NCI-H1092 treated with DMSO at 0.1 percent for 48 hours (cell line): ENCODE measurements around the gene TMEM117.
"Not testable (repeated sequence)": the region's sequence is repeated elsewhere in the genome, so short reads cannot be mapped to it uniquely, and the experiment has no call there.

Source experiments
- DNase-seq: peaks from one replicate; lab custom pipeline; 2025; lab: John Stamatoyannopoulos, UW

The TMEM117 gene

DNA sequence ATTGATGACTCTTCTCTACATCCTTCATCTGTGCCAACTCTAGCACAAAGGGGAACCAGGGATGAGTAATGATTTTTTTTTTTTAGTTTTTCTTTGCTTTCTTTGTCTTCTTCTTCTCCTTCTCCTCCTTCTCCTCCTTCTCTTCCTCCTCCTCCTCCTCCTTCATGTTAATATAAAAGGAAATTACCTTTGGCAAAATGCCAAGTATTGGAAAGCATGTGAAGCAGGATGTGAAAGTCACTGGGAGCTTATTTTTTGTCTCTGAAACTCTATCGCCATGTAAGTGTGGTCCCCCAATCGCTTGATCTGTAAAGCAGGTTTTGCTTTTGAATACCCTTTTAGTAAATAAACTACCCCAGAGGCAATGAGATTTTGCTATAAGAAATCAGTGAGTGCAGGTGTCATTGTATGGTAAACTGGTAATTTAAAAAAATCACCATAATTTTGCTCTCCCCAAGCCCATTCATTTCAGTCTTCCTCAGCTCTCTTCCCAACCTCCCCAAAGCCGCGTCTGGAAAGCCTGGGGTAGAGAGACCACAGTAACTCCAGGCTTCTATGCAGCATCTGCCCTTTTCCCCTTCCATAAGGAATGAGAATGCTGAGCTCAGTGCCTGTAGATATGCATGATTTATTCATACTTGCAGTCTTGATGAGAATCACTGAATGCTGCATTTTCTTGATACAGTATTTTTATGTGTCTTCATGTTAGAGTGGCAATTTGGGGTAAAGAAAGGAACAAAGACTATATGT lies 388.7 kb downstream of the TMEM117 start:
- DNase-seq = no peak

DNA sequence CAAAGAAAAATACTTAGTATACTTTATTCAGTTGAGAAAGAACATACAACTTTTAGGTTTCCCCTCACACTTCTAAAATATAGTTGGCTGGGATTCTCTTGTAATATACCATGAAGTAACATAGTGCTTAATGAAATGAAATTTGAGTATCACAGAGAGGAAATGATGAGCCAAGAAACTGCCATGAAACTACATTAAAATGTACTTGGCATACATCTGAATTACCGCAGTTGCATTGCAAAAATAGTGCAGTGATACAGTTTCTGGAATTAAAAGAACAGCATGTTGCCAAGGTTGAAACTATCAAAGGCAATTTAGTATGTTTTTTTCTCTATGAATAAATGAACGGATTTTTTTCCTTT lies 389.2 kb downstream of the TMEM117 start:
- DNase-seq = no peak

DNA sequence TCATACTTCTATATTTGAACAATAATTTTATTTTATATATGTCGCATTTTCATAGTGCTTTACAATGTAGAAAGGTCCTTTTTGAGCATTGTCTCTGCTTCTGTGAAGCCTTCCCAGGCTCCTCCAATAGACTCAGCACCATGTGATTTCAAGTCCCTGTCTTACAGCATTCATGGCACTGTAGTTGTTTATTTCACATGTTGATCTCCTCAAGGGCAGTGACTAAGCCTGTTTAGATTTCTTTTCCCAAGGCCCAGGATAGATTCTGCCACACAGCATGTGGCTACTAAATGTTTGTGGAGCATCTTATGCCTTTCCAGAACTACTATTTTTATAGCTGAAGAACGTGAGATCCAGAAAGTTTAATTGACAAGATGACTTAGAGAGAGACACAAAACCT lies 391.7 kb downstream of the TMEM117 start:
- DNase-seq = no peak

- no peak for DNase-seq
Observed at GRCh38 chr12:44229846-44230245, 394.0 kb downstream of the TMEM117 start.

- no peak for DNase-seq
Observed at GRCh38 chr12:44235674-44236073, 399.8 kb downstream of the TMEM117 start.

- no peak for DNase-seq
Observed at GRCh38 chr12:44240186-44240585, 404.3 kb downstream of the TMEM117 start.

- no peak for DNase-seq
Observed at GRCh38 chr12:44245932-44246331, 410.1 kb downstream of the TMEM117 start.

GRCh38 chr12:44246482-44247105 lies 410.7 kb downstream of the TMEM117 start:
- no peak for DNase-seq

DNA sequence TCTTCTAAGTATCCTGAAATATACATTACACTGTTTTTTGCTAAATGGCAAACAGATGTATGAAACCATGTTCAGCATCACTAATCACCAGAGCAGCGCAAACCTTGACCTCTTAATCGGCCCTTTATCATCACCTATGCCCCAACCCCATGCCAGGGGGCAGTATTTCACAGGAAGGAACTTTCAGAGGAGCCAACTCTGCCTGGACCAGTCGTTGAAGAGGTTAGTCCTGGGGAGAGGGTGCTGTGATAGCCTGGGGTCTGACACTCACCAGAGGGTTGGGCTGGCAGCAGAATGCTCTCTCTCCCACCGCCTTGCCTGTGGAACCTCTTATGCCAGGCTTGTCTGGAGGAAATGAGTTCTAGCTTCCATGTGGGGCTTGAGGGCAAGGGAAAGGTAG lies 411.7 kb downstream of the TMEM117 start:
- no peak for DNase-seq

DNA sequence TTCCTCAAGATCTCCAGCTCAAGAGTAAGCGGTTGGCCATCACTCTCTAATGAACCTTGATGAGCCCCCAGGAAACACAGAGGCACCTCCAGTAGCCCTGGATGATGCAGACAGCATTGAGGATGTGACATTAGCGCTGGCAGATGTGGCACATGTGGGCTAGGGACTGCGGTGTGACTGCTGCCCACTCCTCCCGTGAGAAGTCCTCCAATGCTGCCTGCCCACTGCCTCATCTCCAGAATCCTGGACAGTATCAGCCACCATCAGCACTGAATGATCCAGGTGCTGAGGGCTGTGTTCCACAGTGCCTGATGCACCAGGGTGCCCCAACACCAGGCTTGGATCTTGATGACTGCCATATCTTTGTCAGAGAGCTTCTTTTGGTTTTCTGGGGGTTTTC lies 412.6 kb downstream of the TMEM117 start:
- no peak for DNase-seq

- not testable (repeated sequence) for DNase-seq
Observed at GRCh38 chr12:44250440-44250839, 414.6 kb downstream of the TMEM117 start.

DNA sequence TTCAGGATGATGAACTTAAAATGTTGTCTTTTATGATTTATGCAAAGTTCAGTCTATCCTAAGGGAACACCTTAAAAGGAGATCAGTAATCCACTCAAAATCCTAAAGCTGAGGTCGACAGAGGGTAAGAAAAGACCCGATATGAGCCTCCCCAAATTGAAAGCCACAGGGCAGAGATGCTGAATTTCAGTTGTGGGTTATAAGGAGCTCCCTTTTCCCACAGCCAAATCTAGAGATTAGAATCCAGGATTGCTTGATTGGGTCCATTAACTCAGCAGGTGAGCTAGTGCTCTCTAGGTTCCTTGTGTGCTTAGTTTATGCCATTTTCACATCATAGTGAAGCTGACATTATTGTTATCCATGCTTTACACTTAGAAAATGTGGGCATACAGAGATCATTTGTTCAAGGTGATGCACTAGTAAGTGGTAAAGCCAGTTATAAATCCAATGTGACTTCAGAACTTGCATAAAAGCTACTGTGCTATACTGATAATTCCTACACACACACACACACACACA lies 417.5 kb downstream of the TMEM117 start:
- no peak for DNase-seq

GRCh38 chr12:44258246-44258645 lies 422.4 kb downstream of the TMEM117 start:
- DNase-seq = no peak

GRCh38 chr12:44259890-44260289 lies 424.0 kb downstream of the TMEM117 start:
- no peak for DNase-seq

DNA sequence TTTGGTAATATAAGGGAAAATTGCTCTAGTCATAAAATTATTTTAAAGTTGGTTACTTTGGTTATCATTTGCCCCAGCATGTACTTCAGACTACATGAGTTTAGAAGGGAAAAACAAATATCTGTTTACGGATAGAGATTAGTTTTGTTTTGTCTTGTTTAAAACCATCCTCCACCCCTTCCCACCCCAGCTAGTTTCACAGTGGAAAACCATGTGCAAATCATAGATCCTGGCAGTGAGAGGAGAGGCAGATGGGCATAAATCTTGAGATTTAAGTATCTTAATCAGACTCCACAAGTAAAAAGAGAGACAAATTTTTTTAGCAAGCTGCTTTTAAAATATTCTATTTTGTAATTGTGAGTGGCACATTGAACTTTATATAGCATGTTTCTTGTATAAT lies 424.7 kb downstream of the TMEM117 start:
- no peak for DNase-seq

- DNase-seq = no peak
Observed at GRCh38 chr12:44285321-44285960, 449.6 kb downstream of the TMEM117 start.

DNA sequence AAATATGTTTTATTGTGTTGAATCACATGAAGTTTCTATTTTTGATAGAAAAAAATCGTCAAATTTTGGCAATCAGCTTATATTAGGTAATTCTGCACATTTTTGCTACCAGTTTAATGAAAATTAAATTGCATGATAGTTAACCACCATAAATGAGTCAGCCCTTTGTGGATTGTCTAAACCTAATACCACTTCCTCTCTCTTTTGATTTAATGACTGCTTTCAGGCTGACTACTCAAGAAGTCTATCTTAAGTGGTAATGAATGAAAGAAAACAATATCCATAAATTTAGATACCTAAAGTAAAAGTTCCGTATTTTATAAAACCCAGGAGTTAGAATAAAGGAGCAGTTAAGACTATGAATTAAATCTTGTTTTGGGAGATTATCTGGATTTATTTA lies 450.5 kb downstream of the TMEM117 start:
- DNase-seq = no peak

GRCh38 chr12:44286821-44287505 lies 451.1 kb downstream of the TMEM117 start:
- DNase-seq = no peak

GRCh38 chr12:44287545-44287944 lies 451.7 kb downstream of the TMEM117 start:
- DNase-seq = no peak

GRCh38 chr12:44294649-44295048 lies 458.8 kb downstream of the TMEM117 start:
- DNase-seq = no peak

DNA sequence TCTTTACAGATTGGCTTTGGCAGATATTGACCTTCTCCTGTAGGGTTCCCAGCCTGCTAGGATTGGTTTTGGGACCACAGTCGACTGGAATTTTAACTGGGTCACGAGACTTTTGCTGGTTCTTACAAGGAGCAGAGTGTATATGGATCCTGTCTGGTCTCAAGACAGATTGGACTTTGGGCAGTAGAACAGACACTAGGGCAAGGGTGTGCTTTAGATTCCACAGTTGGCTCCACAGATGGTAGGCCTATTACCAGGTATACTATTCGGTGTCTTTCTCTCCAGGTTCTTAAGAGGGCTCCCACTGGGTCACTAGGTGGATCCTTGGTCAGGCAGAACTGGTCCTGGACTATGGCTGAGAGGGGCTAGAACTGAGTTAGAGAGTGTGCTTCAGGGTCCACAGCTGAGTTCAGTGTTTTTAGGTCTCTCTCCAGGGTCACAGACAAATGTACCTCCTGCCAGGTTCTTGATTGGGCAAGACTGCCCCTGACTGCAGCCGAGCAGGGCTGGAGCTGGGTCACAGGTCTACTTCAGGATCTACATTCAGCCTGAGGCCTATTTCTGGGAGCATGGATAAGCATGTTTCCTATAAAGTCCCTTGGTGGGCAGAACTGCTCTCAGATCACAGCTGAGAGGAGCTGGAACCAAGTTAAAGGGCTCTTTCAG lies 460.2 kb downstream of the TMEM117 start:
- DNase-seq = no peak

DNA sequence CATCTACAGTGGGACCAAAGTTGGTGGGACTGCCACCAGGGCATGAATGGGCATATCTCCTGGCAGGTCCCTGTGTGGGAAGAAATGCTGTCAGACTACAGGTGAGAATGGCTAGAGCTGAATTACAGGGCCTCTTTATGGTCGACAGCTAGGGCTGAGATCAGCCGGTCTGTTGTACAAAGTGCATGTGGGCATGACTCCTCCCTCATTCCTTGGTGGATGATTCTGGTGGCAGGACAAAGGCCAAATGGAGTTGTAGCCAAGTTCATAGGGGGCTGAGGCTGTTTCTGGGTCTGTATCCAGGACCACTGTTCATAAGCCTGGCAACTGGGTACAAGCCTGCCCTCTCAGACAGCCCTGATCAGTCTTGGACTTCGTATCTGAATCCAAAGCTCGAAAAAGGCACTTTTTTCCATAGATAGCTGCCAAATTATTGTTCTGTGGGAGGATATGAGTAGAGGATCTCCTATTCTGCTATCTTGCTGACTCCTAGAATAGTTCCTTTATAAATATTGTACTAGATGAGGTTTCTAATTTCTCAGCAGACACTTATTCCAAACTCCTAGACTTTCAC lies 460.8 kb downstream of the TMEM117 start:
- no peak for DNase-seq
